Stomach (tissue), 9 donors: ENCODE measurements around the gene NXPE3. TPM values are rescaled to one million over a fixed set of nuclear protein-coding genes. Genes with fewer than 3 reads are reported as not detected.

Source experiments
- DNase-seq, 2 donors: peaks; one replicate each; pipeline versions ENCODE4 v3.0.0 to v3.0.0-alpha.2; 2013 to 2019
- H3K27ac ChIP-seq, 5 donors: fragments of 200-600 bp in 4 of 5; sonication (generic) in 4 of 5; one replicate each; pipeline ENCODE4 v1.5.1; 2013 to 2019; ENCODE audit warnings: mild to moderate bottlenecking in 1 of 5, moderate library complexity in 1 of 5
- H3K27me3 ChIP-seq, 3 donors: fragments of 200-600 bp; sonication (generic); one replicate each; pipeline ENCODE4 v1.5.1; 2017 to 2019; ENCODE audit warnings: mixed run types in 1 of 3
- H3K36me3 ChIP-seq, 4 donors: fragments of 200-600 bp; sonication (generic); 1 replicate in 3 of 4; 2 replicates in 1 of 4; pipeline ENCODE4 v1.5.1; 2016 to 2019
- H3K4me1 ChIP-seq, 4 donors: fragments of 200-600 bp; sonication (generic); one replicate each; pipeline ENCODE4 v1.5.1; 2016 to 2019
- H3K4me3 ChIP-seq, 4 donors: fragments of 200-600 bp; sonication (generic) in 3 of 4; one replicate each; pipeline ENCODE4 v1.5.1; 2016 to 2019; ENCODE audit warnings: mild to moderate bottlenecking in 1 of 4
- H3K9me3 ChIP-seq, 4 donors: fragments of 200-600 bp; sonication (generic); one replicate each; pipeline ENCODE4 v1.5.1; 2016 to 2019
- CTCF ChIP-seq, 7 experiments: fragments of 450-650 bp in 4 of 7; fragments of 200-600 bp in 3 of 7; sonication (generic) in 3 of 7; IDR thresholded peaks; one replicate each; pipeline ENCODE4 v1.5.1; 2016 to 2019; ENCODE audit warnings: antibody characterized with exemption in 7 of 7, control low read depth in 2 of 7, mild to moderate bottlenecking in 1 of 7
- EP300 ChIP-seq: sonication (generic); formaldehyde crosslinking; IDR thresholded peaks from one replicate; pipeline ENCODE4 v1.6.1; 2017; ENCODE audit warnings: antibody characterized with exemption
- POLR2A ChIP-seq, 4 donors: fragments of 450-650 bp; IDR thresholded peaks; one replicate each; pipeline ENCODE4 v1.6.1; 2016; ENCODE audit warnings: antibody characterized with exemption in 4 of 4, control low read depth in 2 of 4, mild to moderate bottlenecking in 1 of 4, moderate library complexity in 1 of 4
- POLR2AphosphoS5 ChIP-seq, 3 donors: sonication (generic); formaldehyde crosslinking; IDR thresholded peaks; one replicate each; pipeline ENCODE4 v1.6.1; 2016; ENCODE audit warnings: antibody characterized with exemption in 3 of 3
- WGBS, 5 donors: extraction: QIAGEN DNeasy Blood & Tissue Kit in 3 of 5; methylation state at CpG; one replicate each; pipeline versions ENCODE4 v1.1.5 to v1.1.7; 2013 to 2018; 5-methylcytosine and 5-hydroxymethylcytosine counted together
- intact Hi-C: fragments of 100-400 bp; cut with DNase I; formaldehyde crosslinking; loops from one replicate; pipeline ENCODE4 v1.15.1; 2023; ENCODE audit warnings: low total_unique reads
- polyA plus RNA-seq, 3 donors: library from polyadenylated mRNA; stranded (reverse); fragments of 200-250 nt; gene quantifications; one replicate each; pipeline ENCODE4 v1.2.3, GENCODE V29; 2013
- total RNA-seq, 5 donors: library from RNA; depleted of rRNA; stranded (reverse); fragments of >200 nt; gene quantifications; one replicate each; pipeline versions ENCODE4 v1.1.0 to v1.2.3, GENCODE V29; 2014 to 2016
- donor health status: healthy with polysubstance abuse.
- donor health status: Bipolar disorder and iron deficiency.
- donor health status: healthy.

The NXPE3 gene
- total and polyA plus RNA-seq, 8 donors: 0.58 to 43.2 (median 6.0) TPM

GRCh38 chr3:101873619-101874018 lies 94.6 kb downstream of the NXPE3 start:
- H3K27me3 ChIP-seq: no peaks in the 10 kb centered on the region
- TF ChIP-seq POLR2AphosphoS5 (IDR thresholded peaks at IDR 0.05): no peak
- TF ChIP-seq EP300: no peak
- TF ChIP-seq POLR2A (IDR thresholded peaks at IDR 0.05): no peak
- TF ChIP-seq CTCF (IDR thresholded peaks at IDR 0.05): no peak
- H3K9me3 ChIP-seq: no peaks in the 10 kb centered on the region
- no peak overlapping the region for H3K27ac ChIP-seq
- no peaks in the 10 kb centered on the region for H3K36me3 ChIP-seq
- no peak for DNase-seq
- 51 to 70% (median 55%) methylated on average over 2 of the region's 2 CpGs for WGBS, 5 donors
- peaks cover 0 to 8% (median 2%) of the 10 kb centered on the region in 4 donors for H3K4me1 ChIP-seq
- intact Hi-C loops: no loop called here
- H3K4me3 ChIP-seq: no peak overlapping the region

DNA sequence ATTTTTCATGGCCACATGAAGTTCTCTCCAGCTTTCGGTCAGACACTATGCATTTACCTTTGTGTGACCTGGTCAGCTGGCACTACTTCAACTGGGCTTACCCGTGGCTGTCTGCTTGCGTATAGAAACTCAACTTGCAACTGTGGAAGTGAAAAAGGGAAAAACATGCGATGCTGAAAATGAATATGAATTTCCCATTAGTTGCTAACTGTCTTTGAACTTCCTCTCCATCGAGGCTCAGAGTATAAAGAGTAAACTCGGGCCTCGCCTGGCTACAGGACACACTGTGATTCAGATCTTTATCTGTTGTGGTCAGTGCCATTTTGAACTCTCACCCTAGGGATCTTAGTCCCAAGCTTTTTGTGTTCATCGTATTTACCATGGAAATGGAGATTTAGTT lies 97.1 kb downstream of the NXPE3 start:
- H3K4me3 ChIP-seq: no peak overlapping the region
- H3K9me3 ChIP-seq: no peaks in the 10 kb centered on the region
- WGBS, 5 donors: 73 to 81% (median 75%) methylated on average over 8 of the region's 8 CpGs
- no peak overlapping the region for H3K27ac ChIP-seq
- DNase-seq: no peak
- intact Hi-C loops: no loop called here
- no peaks in the 10 kb centered on the region for H3K27me3 ChIP-seq
- peaks cover 0 to 8% (median 3%) of the 10 kb centered on the region in 4 donors for H3K4me1 ChIP-seq
- H3K36me3 ChIP-seq: no peaks in the 10 kb centered on the region
- TF ChIP-seq POLR2A (IDR thresholded peaks at IDR 0.05) (no peak), POLR2AphosphoS5 (IDR thresholded peaks at IDR 0.05) (no peak), CTCF (IDR thresholded peaks at IDR 0.05) (no peak), EP300 (no peak)

Other genes starting within 250 kb of the NXPE3 start
- gene TRMT10C, start 217.3 kb upstream of the NXPE3 start, total RNA-seq: 10 to 100 TPM in 2 of 5 donors, 1 to 10 TPM in 3; 1.4 to 33.6 (median 4.1) TPM
- 10 to 100 TPM; 13.1 to 16.8 (median 15.3) TPM for gene TRMT10C, start 217.3 kb upstream of the NXPE3 start, polyA plus RNA-seq
- gene PCNP, start 205.0 kb upstream of the NXPE3 start, total RNA-seq: 100 to 1,000 TPM in 1 of 5 donors, 10 to 100 TPM in 4; 21.7 to 163 (median 88.1) TPM
- 100 to 1,000 TPM in 1 of 3 donors, 10 to 100 TPM in 2; 81.9 to 160 (median 86.7) TPM for gene PCNP, start 205.0 kb upstream of the NXPE3 start, polyA plus RNA-seq
- 10 to 100 TPM in 4 of 5 donors, 1 to 10 TPM in 1; 6.7 to 31.2 (median 28.3) TPM for gene ZBTB11, start 102.1 kb upstream of the NXPE3 start, total RNA-seq
- 1 to 10 TPM; 2.8 to 6.1 (median 4.7) TPM for gene ZBTB11, start 102.1 kb upstream of the NXPE3 start, polyA plus RNA-seq
- gene RPL24, start 92.5 kb upstream of the NXPE3 start, total RNA-seq: 1,000 to 10,000 TPM in 3 of 5 donors, 100 to 1,000 TPM in 2; 461 to 3,349 (median 1,224) TPM
- 1,000 to 10,000 TPM; 2,450 to 3,453 (median 2,754) TPM for gene RPL24, start 92.5 kb upstream of the NXPE3 start, polyA plus RNA-seq
- 10 to 100 TPM in 2 of 5 donors, 1 to 10 TPM in 3; 1.4 to 19.6 (median 7.6) TPM for gene CEP97, start 54.6 kb upstream of the NXPE3 start, total RNA-seq
- gene CEP97, start 54.6 kb upstream of the NXPE3 start, polyA plus RNA-seq: 1 to 10 TPM in 1 of 3 donors, under 1 TPM in 2; 0.31 to 1.2 (median 0.98) TPM
- 100 to 1,000 TPM in 2 of 5 donors, 10 to 100 TPM in 3; 37.1 to 199 (median 84.0) TPM for gene NFKBIZ, start 70.3 kb downstream of the NXPE3 start, total RNA-seq
- gene NFKBIZ, start 70.3 kb downstream of the NXPE3 start, polyA plus RNA-seq: 10 to 100 TPM; 11.5 to 21.1 (median 14.4) TPM